ENCODE measurements around the gene FOXE1.

- TF ChIP-seq CTCF (conservative IDR thresholded peaks at IDR 0.05; ENCODE audit: low read depth, low read length) (no peak), EZH2 (IDR thresholded peaks at IDR 0.05; ENCODE audit: borderline replicate concordance, low read depth, low read length, poor library complexity, severe bottlenecking) (no peak)
These were observed 41.3 kb upstream of the FOXE1 start for GRCh38 chr9:97811533-97812246.
